Peyer's patch (tissue), 4 donors: ENCODE data around the gene PLPPR2. TPM values are rescaled to one million over a fixed set of nuclear protein-coding genes. Genes with fewer than 3 reads are reported as not detected.

Source experiments
- DNase-seq, 3 donors: peaks; one replicate each; pipeline ENCODE4 v3.0.0-alpha.2; 2017 to 2019
- H3K27ac ChIP-seq, 4 donors: fragments of 200-600 bp; sonication (generic); one replicate each; pipeline ENCODE4 v1.5.1; 2016 to 2019
- H3K27me3 ChIP-seq, 2 donors: fragments of 200-600 bp; sonication (generic); one replicate each; pipeline ENCODE4 v1.5.1; 2019
- H3K36me3 ChIP-seq, 3 donors: fragments of 200-600 bp; sonication (generic); one replicate each; pipeline ENCODE4 v1.5.1; 2016 to 2019
- H3K4me1 ChIP-seq, 4 donors: fragments of 200-600 bp; sonication (generic); one replicate each; pipeline ENCODE4 v1.5.1; 2016 to 2019
- H3K4me3 ChIP-seq, 4 donors: fragments of 200-600 bp; sonication (generic); 1 replicate in 3 of 4; 2 replicates in 1 of 4; pipeline ENCODE4 v1.5.1; 2016 to 2019; ENCODE audit warnings: mild to moderate bottlenecking in 1 of 4
- H3K9me3 ChIP-seq, 4 donors: fragments of 200-600 bp; sonication (generic); one replicate each; pipeline ENCODE4 v1.5.1; 2016 to 2019; ENCODE audit warnings: mild to moderate bottlenecking in 1 of 4
- CTCF ChIP-seq, 6 experiments: fragments of 450-650 bp in 4 of 6; fragments of 200-600 bp in 2 of 6; sonication (generic) in 1 of 6; IDR thresholded peaks; one replicate each; pipeline ENCODE4 v1.5.1; 2017 to 2019; ENCODE audit warnings: antibody characterized with exemption in 6 of 6, mild to moderate bottlenecking in 3 of 6, moderate library complexity in 1 of 6
- POLR2A ChIP-seq, 2 donors: fragments of 450-650 bp; IDR thresholded peaks; one replicate each; pipeline ENCODE4 v1.5.1; 2017; ENCODE audit warnings: antibody characterized with exemption in 2 of 2, mild to moderate bottlenecking in 2 of 2, moderate library complexity in 2 of 2
- small RNA-seq, 2 donors: library from RNA; depleted of rRNA; stranded (forward); fragments of <200 nt; gene quantifications; one replicate each; pipeline ENCODE3, GENCODE V24; 2016
- total RNA-seq, 4 donors: library from RNA; depleted of rRNA; stranded (reverse); fragments of >200 nt; gene quantifications; one replicate each; pipeline ENCODE4 v1.1.0, GENCODE V29; 2016

Gene PLPPR2
- total RNA-seq, 4 donors from 2014 or later: 6.8 to 18.2 (median 10.1) TPM

- Histone ChIP-seq H3K27me3 (no peaks in the 10 kb centered on the region), H3K27ac (no peak overlapping the region), H3K36me3 (no peaks in the 10 kb centered on the region), H3K4me3 (no peak overlapping the region), H3K4me1 (no peaks in the 10 kb centered on the region), H3K9me3 (no peaks in the 10 kb centered on the region)
- DNase-seq: no peak
- TF ChIP-seq CTCF (IDR thresholded peaks at IDR 0.05): no peak
- TF ChIP-seq POLR2A (IDR thresholded peaks at IDR 0.05): no peak
Measured at GRCh38 chr19:11410682-11411081, 55.5 kb downstream of the PLPPR2 start.

GRCh38 chr19:11414544-11414943, 59.3 kb downstream of the PLPPR2 start:
- peaks cover 0 to 13% (median 9%) of the 10 kb centered on the region in 4 donors for H3K4me1 ChIP-seq
- H3K27ac ChIP-seq: no peak overlapping the region
- no peaks in the 10 kb centered on the region for H3K36me3 ChIP-seq
- no peak for TF ChIP-seq CTCF (IDR thresholded peaks at IDR 0.05)
- no peak for TF ChIP-seq POLR2A (IDR thresholded peaks at IDR 0.05)
- H3K9me3 ChIP-seq: no peaks in the 10 kb centered on the region
- peaks cover 0 to 14% of the 10 kb centered on the region in 2 donors for H3K27me3 ChIP-seq
- DNase-seq: no peak
- H3K4me3 ChIP-seq: no peak overlapping the region

Small RNA genes lying within 50 kb of the gene (small RNA-seq; reads per million reads assigned to genes)
- gene RF00019: 0 reads per million in 2 donors

Other genes with a start within 250 kb of the PLPPR2 start
- 10 to 100 TPM in 2 of 4 donors, 1 to 10 TPM in 2; 1.7 to 28.9 (median 8.4) TPM for gene SPC24, start 199.7 kb upstream of the PLPPR2 start, total RNA-seq
- gene KANK2, start 157.9 kb upstream of the PLPPR2 start, total RNA-seq: 100 to 1,000 TPM in 1 of 4 donors, 10 to 100 TPM in 3; 41.9 to 283 (median 68.4) TPM
- not detected for gene ANGPTL8, start 115.8 kb upstream of the PLPPR2 start, total RNA-seq
- 100 to 1,000 TPM in 3 of 4 donors, 10 to 100 TPM in 1; 66.4 to 194 (median 157) TPM for gene DOCK6, start 92.9 kb upstream of the PLPPR2 start, total RNA-seq
- gene TSPAN16, start 59.3 kb upstream of the PLPPR2 start, total RNA-seq: not detected
- 10 to 100 TPM in 3 of 4 donors, 1 to 10 TPM in 1; 9.5 to 16.4 (median 12.7) TPM for gene RAB3D, start 15.8 kb upstream of the PLPPR2 start, total RNA-seq
- 100 to 1,000 TPM in 3 of 4 donors, 10 to 100 TPM in 1; 77.6 to 212 (median 168) TPM for gene TMEM205, start 9.2 kb upstream of the PLPPR2 start, total RNA-seq
- 100 to 1,000 TPM in 1 of 4 donors, 10 to 100 TPM in 3; 25.6 to 157 (median 65.6) TPM for gene CCDC159, start 8.9 kb upstream of the PLPPR2 start, total RNA-seq
- 1 to 10 TPM in 2 of 4 donors, under 1 TPM in 1, not detected in 1; 0.76 to 3.2 (median 1.9) TPM for gene SWSAP1, start 19.2 kb downstream of the PLPPR2 start, total RNA-seq
- gene EPOR, start 28.9 kb downstream of the PLPPR2 start, total RNA-seq: 1 to 10 TPM; 1.2 to 5.0 (median 3.0) TPM
- gene RGL3, start 63.9 kb downstream of the PLPPR2 start, total RNA-seq: 10 to 100 TPM in 1 of 4 donors, 1 to 10 TPM in 3; 2.5 to 51.2 (median 6.3) TPM
- 1 to 10 TPM in 1 of 4 donors, not detected in 3; 1.5 TPM for gene ODAD3, start 79.7 kb downstream of the PLPPR2 start, total RNA-seq
- gene PRKCSH, start 80.2 kb downstream of the PLPPR2 start, total RNA-seq: 100 to 1,000 TPM; 161 to 239 (median 194) TPM
- under 1 TPM in 1 of 4 donors, not detected in 3; 0.95 TPM for gene ELAVL3, start 125.6 kb downstream of the PLPPR2 start, total RNA-seq
- 10 to 100 TPM in 3 of 4 donors, 1 to 10 TPM in 1; 8.6 to 33.7 (median 23.3) TPM for gene ZNF653, start 150.4 kb downstream of the PLPPR2 start, total RNA-seq
- 10 to 100 TPM; 50.1 to 94.0 (median 70.4) TPM for gene ECSIT, start 173.7 kb downstream of the PLPPR2 start, total RNA-seq
- gene CNN1, start 183.4 kb downstream of the PLPPR2 start, total RNA-seq: 10 to 100 TPM; 21.2 to 88.2 (median 25.7) TPM
- gene ELOF1, start 203.8 kb downstream of the PLPPR2 start, total RNA-seq: 10 to 100 TPM; 30.5 to 39.2 (median 32.2) TPM
- gene ACP5, start 222.2 kb downstream of the PLPPR2 start, total RNA-seq: 10 to 100 TPM; 16.5 to 36.3 (median 23.4) TPM
- 10 to 100 TPM in 1 of 4 donors, 1 to 10 TPM in 3; 4.4 to 10.7 (median 5.5) TPM for gene ZNF627, start 242.1 kb downstream of the PLPPR2 start, total RNA-seq